Smooth muscle cell (in vitro differentiated cells): ENCODE data around the gene CAPN8. TPM values are rescaled to one million over a fixed set of nuclear protein-coding genes. Genes with fewer than 3 reads are reported as not detected.

ENCODE experiments used
- DNase-seq: peaks from one replicate; lab custom pipeline; 2025; ENCODE audit not compliant: unreplicated experiment; lab: John Stamatoyannopoulos, UW
- H2AFZ ChIP-seq: fragments of 200-600 bp; sonication (generic); 2 replicates; pipeline ENCODE4 v1.6.0; 2016; ENCODE audit warnings: antibody characterized with exemption, low read depth, mild to moderate bottlenecking
- H3F3A ChIP-seq: fragments of 200-600 bp; sonication (generic); 2 replicates; pipeline ENCODE4 v1.6.0; 2017; ENCODE audit warnings: antibody characterized with exemption, low read depth
- H3K27ac ChIP-seq: fragments of 200-600 bp; sonication (generic); 2 replicates; pipeline ENCODE4 v1.5.1; 2016; ENCODE audit warnings: low read depth, mild to moderate bottlenecking
- H3K27me3 ChIP-seq: fragments of 200-600 bp; sonication (generic); 2 replicates; pipeline ENCODE4 v1.6.1; 2016; ENCODE audit warnings: low read depth, mild to moderate bottlenecking
- H3K36me3 ChIP-seq: fragments of 200-600 bp; sonication (generic); 2 replicates; pipeline ENCODE4 v1.5.1; 2016; ENCODE audit warnings: low read depth
- H3K4me1 ChIP-seq: fragments of 200-600 bp; sonication (generic); 2 replicates; pipeline ENCODE4 v1.5.1; 2016; ENCODE audit warnings: low read depth
- H3K4me2 ChIP-seq: fragments of 200-600 bp; sonication (generic); 2 replicates; pipeline ENCODE4 v1.6.0; 2016; ENCODE audit warnings: mild to moderate bottlenecking
- H3K4me3 ChIP-seq: fragments of 200-600 bp; sonication (generic); 2 replicates; pipeline ENCODE4 v1.5.1; 2016; ENCODE audit warnings: mild to moderate bottlenecking
- H3K79me2 ChIP-seq: fragments of 200-600 bp; sonication (generic); 2 replicates; pipeline ENCODE4 v1.6.0; 2016; ENCODE audit warnings: low read depth, mild to moderate bottlenecking
- H3K9ac ChIP-seq: fragments of 200-600 bp; sonication (generic); 2 replicates; pipeline ENCODE4 v1.6.0; 2016; ENCODE audit warnings: low read depth
- H3K9me3 ChIP-seq: fragments of 200-600 bp; sonication (generic); replicated peaks from 2 replicates; pipeline ENCODE4 v1.5.1; 2016; ENCODE audit warnings: low read depth
- H4K20me1 ChIP-seq: fragments of 200-600 bp; sonication (generic); 2 replicates; pipeline ENCODE4 v1.6.0; 2016; ENCODE audit warnings: low read depth
- CTCF ChIP-seq: fragments of 200-600 bp; sonication (generic); IDR thresholded peaks from 2 replicates; pipeline ENCODE4 v1.5.1; 2017; ENCODE audit warnings: borderline replicate concordance, mild to moderate bottlenecking, antibody characterized with exemption; ENCODE audit not compliant: insufficient read depth, poor library complexity, severe bottlenecking
- WGBS: methylation state at CpG from one replicate; pipeline ENCODE4 v1.1.7; 2016; ENCODE audit warnings: low lambda C conversion rate; 5-methylcytosine and 5-hydroxymethylcytosine counted together
- polyA plus RNA-seq: library from polyadenylated mRNA; unstranded; fragments of >200 nt; fragmentation: Nextera tagmentation; extraction: Ambion mirVana; gene quantifications from 2 replicates; pipeline ENCODE4 v1.2.1, GENCODE V29; 2016
- total RNA-seq: library from RNA; depleted of rRNA; stranded (reverse); fragments of >200 nt; gene quantifications from 2 replicates; pipeline ENCODE4 v1.2.3, GENCODE V29; 2014

The CAPN8 gene
- total and polyA plus RNA-seq, 2 experiments from 2014 or later: not detected

- DNase-seq: no peak
Observed at GRCh38 chr1:223500560-223501425, 164.7 kb downstream of the CAPN8 start.

GRCh38 chr1:223496883-223497282 is 168.6 kb downstream of the CAPN8 start:
- H3K27me3 ChIP-seq: no peaks in the 10 kb centered on the region
- 92% methylated on average over 6 of the region's 6 CpGs for WGBS
- H3K4me2 ChIP-seq: no peak overlapping the region
- H2AFZ ChIP-seq: no peak overlapping the region
- H3F3A ChIP-seq: no peaks in the 10 kb centered on the region
- H3K9ac ChIP-seq: no peak overlapping the region
- no peaks in the 10 kb centered on the region for H4K20me1 ChIP-seq
- H3K27ac ChIP-seq: no peak overlapping the region
- no peak for TF ChIP-seq CTCF
- H3K4me3 ChIP-seq: no peak overlapping the region
- H3K36me3 ChIP-seq: no peaks in the 10 kb centered on the region
- H3K4me1 ChIP-seq: peaks cover 7% of the 10 kb centered on the region
- H3K9me3 ChIP-seq: no peaks in the 10 kb centered on the region
- no peaks in the 10 kb centered on the region for H3K79me2 ChIP-seq
- DNase-seq: no peak

More at GRCh38 chr1:223500560-223501425, 164.7 kb downstream of the CAPN8 start:
- Histone ChIP-seq H3F3A (no peaks in the 10 kb centered on the region), H3K79me2 (no peaks in the 10 kb centered on the region), H3K4me1 (peaks cover 7% of the 10 kb centered on the region), H3K36me3 (no peaks in the 10 kb centered on the region), H3K4me3 (no peak overlapping the region), H3K27ac (peak overlapping the region; percentile 55), H2AFZ (no peak overlapping the region), H3K9ac (no peak overlapping the region), H3K27me3 (no peaks in the 10 kb centered on the region), H3K9me3 (no peaks in the 10 kb centered on the region), H3K4me2 (no peak overlapping the region), H4K20me1 (no peaks in the 10 kb centered on the region)
- WGBS: 62% methylated on average over 10 of the region's 11 CpGs
- no peak for TF ChIP-seq CTCF

GRCh38 chr1:223494926-223495645 is 170.4 kb downstream of the CAPN8 start:
- H3K9me3 ChIP-seq: no peaks in the 10 kb centered on the region
- H3K4me2 ChIP-seq: no peak overlapping the region
- H3K36me3 ChIP-seq: no peaks in the 10 kb centered on the region
- peaks cover under 1% of the 10 kb centered on the region for H3K4me1 ChIP-seq
- no peak for DNase-seq
- TF ChIP-seq CTCF: no peak
- no peaks in the 10 kb centered on the region for H4K20me1 ChIP-seq
- no peak overlapping the region for H3K9ac ChIP-seq
- H3K79me2 ChIP-seq: no peaks in the 10 kb centered on the region
- no peak overlapping the region for H3K4me3 ChIP-seq
- no peak overlapping the region for H2AFZ ChIP-seq
- WGBS: 93% methylated on average over 11 of the region's 11 CpGs
- no peaks in the 10 kb centered on the region for H3F3A ChIP-seq
- H3K27me3 ChIP-seq: no peaks in the 10 kb centered on the region
- no peak overlapping the region for H3K27ac ChIP-seq
